ENCODE results near the gene HSPB7.
A peak's percentile ranks its signal among the peaks of the same experiment; 100 is the strongest.
"Not testable (repeated sequence)": the region's sequence is repeated elsewhere in the genome, so short reads cannot be mapped to it uniquely, and the experiment has no call there.

HSPB7 gene

GRCh38 chr1:16063226-16063829, 45.5 kb upstream of the HSPB7 start:
- no peak overlapping the region for H3K27ac ChIP-seq
- TF ChIP-seq CTCF (conservative IDR thresholded peaks at IDR 0.05), result no peak
- no peak for TF ChIP-seq ZFX (IDR thresholded peaks at IDR 0.05)

GRCh38 chr1:16062687-16063075, 44.8 kb upstream of the HSPB7 start:
- not testable (repeated sequence) for H3K27ac ChIP-seq

GRCh38 chr1:16061989-16062686, 44.3 kb upstream of the HSPB7 start:
- H3K27ac ChIP-seq, result not testable (repeated sequence)

GRCh38 chr1:16061266-16061665, 43.4 kb upstream of the HSPB7 start:
- no peak for TF ChIP-seq ZFX (IDR thresholded peaks at IDR 0.05)
- no peak for TF ChIP-seq CTCF (conservative IDR thresholded peaks at IDR 0.05)
- no peak overlapping the region for H3K27ac ChIP-seq

- H3K27ac ChIP-seq, result not testable (repeated sequence)
Measured at GRCh38 chr1:16058394-16059120, 40.7 kb upstream of the HSPB7 start.

GRCh38 chr1:16057314-16057915, 39.6 kb upstream of the HSPB7 start:
- H3K27ac ChIP-seq, result not testable (repeated sequence)

- H3K27ac ChIP-seq, result not testable (repeated sequence)
Measured at GRCh38 chr1:16056521-16056912, 38.7 kb upstream of the HSPB7 start.

GRCh38 chr1:16055613-16056520, 38.0 kb upstream of the HSPB7 start:
- no peak overlapping the region for H3K27ac ChIP-seq
- TF ChIP-seq ZFX (IDR thresholded peaks at IDR 0.05), result no peak
- peak; percentile 82 for TF ChIP-seq CTCF (conservative IDR thresholded peaks at IDR 0.05)

GRCh38 chr1:16054598-16055540, 37.0 kb upstream of the HSPB7 start:
- no peak overlapping the region for H3K27ac ChIP-seq
- TF ChIP-seq CTCF (conservative IDR thresholded peaks at IDR 0.05) (no peak), ZFX (IDR thresholded peaks at IDR 0.05) (no peak)

All from C4-2B (cell line).